Lung microvascular endothelial cell (primary cell): ENCODE results near the gene STAT4. TPM values are rescaled to one million over a fixed set of nuclear protein-coding genes. Genes with fewer than 3 reads are reported as not detected.

Source experiments
- DNase-seq, 2 donors: peaks; one replicate each; pipeline versions ENCODE4 v3.0.0 to v3.0.0-alpha.2; 2010; ENCODE audit warnings: low read depth in 2 of 2
- total RNA-seq: library from RNA; depleted of rRNA; stranded (reverse); fragments of >200 nt; gene quantifications from 2 replicates; pipeline ENCODE4 v1.2.1, GENCODE V29; 2014

STAT4 gene
- total RNA-seq, 1 donor from 2014 or later = 0.40 TPM

DNA sequence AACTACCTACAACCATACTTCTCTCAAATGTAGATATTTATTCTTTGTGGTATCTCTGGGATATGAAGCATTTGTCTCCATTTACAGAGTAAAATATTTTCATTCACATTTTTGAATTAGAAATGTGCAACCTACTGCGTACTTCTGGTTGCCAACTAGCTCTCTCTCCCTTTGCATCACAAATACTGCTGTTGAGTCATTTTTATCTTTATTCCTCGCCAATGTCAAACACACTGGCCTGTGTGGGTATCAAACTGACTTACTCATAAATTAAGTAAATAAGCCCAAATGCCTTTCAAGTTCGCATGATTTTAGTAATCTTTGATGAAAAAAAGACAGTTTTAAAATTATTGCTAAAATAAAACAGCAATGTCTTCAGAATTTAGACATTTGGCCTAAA is 67.3 kb downstream of the STAT4 start:
- no peak for DNase-seq

DNA sequence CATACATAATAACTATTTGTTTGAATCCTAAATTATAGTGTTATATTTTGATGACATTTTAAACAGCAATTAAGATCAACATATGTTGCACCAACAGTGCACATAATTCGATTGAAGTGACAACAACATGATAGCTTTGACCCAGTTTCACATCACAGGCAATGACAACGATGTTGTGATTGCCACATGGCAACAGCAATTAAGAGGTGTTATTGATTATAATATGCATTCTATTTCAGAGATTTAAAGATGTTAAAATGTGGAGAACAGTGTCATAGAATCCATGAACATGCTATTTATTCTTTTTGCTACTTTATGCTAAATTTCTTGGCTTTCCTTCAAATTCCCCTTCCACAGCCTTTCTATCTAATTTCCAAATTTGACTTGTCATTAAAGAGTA is 68.5 kb downstream of the STAT4 start:
- DNase-seq = no peak

DNA sequence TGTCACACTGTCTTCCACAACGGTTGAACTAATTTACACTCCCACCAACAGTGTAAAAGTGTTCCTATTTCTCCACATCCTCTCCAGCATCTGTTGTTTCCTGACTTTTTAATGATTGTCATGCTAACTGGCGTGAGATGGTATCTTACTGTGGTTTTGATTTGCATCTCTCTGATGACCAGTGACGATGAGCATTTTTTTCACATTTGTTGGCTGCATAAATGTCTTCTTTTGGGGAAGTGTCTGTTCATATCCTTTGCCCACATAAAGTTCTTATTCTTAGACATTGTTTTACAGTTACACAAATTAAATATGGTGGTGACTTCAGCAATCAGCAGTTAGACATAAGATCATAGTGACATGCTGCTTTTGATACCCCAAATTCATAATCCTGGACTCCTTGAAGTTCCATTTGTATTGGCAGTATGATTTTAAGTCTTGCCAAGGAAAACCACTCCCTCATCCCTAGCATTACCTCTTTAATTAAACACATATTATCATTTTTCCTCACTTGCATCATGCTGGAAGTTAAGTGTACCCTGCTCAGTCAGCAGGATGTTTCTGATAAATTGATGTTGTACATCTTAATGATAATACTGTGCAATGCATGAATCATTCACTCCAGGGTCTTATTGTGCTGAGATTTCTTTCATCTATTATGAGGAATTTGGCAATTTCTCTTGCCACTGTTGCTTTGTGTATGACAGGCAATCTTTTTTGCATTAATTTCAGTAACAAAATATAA is 69.2 kb downstream of the STAT4 start:
- no peak for DNase-seq

DNA sequence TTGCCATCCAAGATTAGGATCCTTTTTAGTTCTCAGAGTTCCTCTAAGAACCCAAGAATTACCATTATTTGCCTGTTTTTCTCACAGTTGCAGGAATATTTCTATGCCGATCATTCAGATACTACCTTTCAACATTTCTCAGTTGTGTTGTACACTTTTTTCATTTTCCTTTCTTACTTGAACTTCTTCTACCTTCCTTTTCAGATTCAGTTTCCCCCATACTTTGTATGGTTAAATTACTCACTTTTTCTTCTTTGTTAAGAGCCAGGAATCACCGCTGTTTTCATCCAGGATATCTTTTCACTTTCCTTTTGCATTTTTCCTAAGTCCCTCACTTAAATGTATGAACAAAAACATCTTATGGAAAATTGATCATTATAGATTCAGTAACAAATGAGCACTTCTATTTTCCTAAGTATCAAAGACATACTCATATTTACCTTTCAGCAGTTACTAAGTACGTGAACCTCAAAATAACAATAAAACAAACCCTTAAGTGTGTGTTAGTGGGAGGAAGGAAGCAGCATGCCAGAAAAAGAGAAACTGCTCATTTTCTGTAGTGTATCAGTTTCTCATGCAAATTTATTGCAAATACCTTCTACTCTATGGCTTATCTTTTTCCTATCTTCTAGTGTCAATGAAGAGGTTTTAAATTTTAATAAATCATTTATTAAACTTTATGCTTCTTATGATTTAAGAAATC is 72.5 kb downstream of the STAT4 start:
- no peak for DNase-seq

DNA sequence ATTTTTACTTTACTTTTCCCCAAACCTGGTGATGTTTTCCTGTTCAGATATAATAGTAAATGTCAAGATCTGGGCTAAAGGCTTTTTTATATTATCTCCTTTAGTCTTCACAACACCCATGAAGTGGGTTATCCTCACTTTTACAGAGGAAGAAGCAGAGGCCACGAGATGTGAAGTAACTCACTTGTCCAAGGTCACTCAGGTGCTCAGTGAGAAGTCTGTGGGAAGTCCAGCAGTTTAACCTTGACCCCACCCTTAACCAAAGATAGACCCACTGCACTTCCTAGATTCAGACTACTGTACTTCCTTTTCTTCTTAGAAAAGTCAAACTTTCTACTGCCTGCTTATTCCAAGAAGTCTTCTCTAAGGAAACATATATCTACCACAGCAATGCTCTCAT is 80.5 kb downstream of the STAT4 start:
- no peak for DNase-seq

DNA sequence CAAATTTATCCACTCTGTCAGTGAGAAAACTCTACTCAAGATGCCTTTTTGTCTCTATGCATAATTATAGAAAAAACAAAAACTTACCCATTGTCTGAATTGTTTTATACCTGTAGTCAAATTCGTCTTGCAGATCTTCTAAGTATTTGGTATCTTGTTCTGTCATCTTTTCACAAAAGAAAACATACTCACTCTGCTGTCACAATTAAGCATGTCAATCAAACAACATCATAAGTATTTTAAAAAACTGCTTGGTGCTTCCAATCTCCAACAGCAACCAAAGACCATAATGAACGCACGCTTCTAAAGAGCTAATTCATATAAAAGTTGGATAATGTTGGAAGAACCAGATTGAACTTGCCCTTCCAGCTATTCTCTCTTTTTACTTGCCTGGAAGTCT is 81.2 kb downstream of the STAT4 start:
- no peak for DNase-seq

DNA sequence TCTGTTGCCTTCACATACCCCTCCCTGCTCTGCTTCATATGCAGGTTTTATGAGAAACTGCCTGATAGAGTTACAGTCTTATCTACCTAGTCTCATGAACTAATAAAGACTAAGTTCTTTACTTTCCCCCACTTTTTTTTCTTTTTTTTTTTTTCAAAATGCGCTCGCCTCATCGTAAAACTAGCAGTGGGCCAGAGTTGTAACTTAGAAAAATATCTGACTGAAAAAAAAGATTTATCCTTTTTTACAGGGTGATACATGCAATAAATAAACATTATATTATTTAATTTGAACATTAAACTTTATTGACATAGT is 83.9 kb downstream of the STAT4 start:
- no peak for DNase-seq

DNA sequence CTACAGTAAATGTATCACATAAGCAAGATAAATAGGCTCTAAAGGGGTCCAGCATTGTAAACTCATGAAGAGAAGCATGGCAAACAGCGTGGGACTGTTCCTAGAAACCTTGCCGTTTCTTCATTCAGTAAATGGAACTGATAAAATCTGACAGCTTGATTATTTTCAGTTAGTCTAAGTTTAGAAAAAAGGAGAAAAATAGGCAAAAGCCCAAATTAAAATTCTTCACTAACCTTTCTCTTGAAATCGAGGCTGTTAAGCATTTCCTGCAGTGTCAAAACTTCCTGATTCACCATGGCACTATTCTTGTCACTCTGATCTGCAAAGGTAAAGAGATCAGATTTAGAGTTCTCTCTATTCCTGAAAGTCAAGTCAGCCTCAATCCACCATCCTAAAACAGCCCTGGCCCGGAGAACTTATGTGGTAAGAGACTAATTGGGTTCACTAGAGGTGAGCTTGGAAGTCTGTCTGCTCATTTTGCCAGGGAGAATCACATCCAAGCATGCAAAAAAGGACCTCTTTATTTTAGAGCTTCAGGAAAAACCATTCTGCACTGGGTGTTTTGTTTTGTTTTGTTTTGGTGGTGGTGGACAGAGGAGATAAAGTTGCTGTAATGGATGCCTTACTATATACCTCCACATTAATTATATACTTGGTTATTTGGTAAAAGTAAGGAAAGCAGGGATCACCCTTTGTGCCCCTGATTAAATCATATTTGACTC is 84.4 kb downstream of the STAT4 start:
- no peak for DNase-seq

DNA sequence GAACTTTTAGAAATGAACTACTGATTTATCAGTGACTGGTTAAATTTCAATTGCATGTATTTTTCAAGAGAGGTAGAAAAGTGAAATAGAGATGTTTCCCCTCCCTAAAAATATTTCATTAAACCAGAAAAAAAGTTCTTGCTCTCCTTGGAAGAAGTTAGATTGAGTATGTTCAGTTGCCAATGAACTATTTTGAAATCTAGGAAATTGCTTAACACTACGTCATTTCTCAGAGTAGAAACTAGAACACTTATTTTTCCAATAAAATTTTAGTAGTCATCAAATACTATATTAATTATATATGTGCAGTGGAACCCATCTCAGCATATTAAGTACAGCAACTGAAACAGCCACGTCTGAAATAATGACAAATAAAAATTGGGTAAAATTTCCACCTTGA is 85.0 kb downstream of the STAT4 start:
- DNase-seq = no peak

DNA sequence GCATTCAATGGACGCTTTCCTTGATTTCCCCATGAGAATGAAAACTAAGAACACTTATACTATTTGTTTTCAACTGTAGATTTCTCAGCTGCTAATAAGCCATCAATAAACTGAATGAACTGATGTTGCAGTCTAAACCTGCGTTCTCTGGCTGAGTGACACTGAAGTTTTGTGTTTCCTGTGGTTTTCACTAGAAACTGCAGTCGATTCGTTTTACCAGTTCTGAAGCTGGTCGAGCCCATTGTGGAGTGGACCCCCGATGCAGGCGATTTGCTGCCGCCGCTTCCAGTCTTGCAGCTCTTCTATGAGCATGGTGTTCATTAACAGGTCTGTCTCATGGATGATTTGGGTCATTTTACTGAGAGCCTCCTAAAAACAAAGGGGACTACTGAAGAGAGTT is 86.2 kb downstream of the STAT4 start:
- DNase-seq = no peak

DNA sequence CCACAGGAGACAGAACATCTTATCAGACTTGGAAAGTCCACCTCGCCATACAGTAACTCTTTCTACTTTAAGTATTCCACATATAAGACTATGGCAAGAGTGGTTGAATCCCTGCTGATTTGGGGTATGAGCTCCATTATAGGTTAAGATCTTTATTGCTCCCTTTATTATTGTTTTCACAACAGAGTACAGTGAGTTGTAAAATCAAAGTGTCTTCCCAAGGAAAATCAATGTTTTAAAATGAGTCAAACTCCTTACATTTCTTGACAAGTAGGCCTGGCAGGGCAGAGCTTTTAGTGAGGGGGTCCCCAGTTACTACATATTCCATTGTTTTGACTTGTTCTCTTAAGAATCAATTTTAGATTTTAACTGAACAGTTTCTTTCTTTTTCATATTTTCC is 87.2 kb downstream of the STAT4 start:
- DNase-seq = no peak

DNA sequence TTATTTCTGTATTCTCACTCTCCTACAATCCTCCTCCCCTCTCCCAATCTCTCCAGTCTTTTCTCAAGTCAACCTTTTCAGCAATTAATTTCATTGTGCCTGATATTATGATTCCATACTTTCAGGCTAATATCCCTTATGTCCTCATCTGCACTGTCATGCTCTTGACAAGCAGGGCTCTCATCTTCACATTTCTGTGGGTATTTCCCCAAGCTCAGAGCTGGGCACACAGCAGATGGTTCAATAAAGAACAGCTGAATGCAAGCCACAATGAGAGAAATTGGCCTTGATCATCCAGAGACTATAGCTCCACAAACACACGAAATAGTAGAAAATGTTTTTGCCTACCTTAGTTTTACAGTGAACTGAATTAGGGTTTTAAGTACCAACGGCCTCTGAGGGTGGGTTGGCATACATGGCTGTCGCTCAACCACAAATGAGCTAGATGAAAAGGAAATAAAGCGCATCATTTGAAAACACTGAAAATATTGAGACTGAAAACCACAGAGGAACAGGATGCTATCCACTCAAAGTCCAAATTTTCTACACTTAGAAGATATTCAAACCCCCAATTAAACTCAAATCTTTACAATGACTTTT is 89.3 kb downstream of the STAT4 start:
- no peak for DNase-seq

DNA sequence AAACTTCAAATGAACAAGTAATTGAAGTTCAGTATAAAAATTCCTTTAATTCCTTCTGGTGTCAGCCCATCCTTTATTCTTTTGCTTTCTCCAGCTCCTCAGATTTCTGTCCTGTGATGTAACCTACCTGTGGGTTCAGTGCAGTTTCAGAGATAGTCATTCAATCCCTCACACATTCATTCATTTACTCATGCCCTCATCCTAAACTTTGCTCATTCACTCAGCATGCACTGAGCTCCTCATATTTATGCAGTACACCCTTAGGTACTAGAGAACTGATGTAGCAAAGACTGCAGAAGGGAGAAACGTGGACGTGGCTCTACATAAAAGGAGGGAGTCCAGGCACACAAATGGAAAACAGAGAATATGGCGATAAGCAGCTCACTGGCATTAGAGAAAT is 91.5 kb downstream of the STAT4 start:
- DNase-seq = no peak

DNA sequence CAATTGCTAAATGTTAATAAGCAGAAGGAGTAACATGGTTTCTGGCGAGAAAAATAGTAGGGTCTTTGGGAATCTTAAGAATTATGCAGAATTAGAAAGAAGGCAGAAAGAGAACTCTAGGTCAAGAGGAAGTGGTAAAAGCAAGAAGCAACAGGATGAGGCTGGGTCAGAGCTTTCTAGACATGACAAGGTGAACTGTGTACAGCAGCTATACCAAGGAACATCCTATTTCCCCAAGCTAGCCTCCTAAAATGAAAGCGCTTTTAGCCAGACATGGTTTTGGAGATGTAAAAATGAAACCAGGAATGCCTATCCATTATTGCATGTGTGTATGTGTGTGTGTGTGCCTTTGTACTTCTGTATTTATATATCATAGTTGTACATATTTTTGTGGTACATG is 94.6 kb downstream of the STAT4 start:
- no peak for DNase-seq

DNA sequence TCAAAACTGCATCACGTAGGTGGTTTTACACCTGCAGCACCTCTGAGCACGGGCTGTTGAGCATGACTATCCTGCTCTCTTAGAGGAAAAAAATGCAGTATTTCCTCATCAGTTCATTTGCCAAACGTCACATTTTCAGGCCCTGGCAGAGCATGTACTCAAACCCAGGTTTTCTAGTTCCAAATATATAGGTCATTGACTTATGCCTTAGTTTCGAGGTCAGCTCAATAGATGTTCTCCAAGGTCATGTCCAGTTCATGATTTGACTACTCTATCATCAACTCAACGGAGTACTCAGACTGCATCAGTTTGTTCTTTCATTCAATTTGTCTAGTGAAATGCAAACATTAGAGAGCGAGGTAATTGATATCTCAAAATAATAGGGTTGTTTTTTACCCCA is 97.5 kb downstream of the STAT4 start:
- no peak for DNase-seq

DNA sequence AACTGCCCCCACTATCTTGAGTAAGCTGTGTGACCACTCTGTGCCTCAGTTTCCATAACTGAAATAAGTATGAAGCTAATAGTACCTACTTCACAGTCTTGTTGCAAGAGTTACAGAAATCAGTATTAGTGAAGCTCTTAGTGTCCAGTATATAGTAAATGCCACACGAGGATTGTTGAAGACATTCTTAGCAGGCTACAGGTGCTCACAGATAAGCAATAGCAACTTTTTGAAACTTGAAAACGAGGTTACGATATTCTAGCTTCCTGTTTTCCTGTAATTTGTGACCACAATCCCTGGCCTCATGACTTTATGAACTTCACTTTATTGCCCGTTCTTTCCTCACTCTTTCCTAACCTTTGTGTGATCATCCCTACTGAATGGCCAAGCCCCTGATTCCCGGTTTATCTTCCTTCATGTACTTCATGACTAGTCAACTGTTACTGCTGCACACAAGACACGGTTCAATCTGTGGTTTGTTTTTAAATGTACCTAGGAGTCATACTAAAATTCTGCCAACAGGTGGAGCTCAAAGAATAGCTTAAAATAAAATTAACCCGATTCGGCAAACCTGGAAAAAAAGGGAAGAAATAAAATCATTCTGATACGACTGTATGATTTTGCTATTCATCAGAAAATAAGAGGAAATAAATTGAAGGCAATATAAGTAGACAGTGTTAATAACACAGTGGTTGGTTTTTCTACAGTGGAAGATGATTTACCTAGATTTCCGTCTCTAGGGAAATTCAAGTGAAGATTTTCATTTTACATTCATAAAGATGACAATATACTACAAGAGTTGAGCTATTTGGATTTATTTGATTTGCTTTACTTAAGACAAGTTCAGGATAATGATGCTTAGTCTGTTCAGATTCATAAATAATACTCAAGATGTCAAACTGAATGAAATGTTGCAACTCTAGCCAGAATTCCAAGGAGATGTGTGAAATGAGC is 98.7 kb downstream of the STAT4 start:
- DNase-seq = peak; percentile 52 to 72

DNA sequence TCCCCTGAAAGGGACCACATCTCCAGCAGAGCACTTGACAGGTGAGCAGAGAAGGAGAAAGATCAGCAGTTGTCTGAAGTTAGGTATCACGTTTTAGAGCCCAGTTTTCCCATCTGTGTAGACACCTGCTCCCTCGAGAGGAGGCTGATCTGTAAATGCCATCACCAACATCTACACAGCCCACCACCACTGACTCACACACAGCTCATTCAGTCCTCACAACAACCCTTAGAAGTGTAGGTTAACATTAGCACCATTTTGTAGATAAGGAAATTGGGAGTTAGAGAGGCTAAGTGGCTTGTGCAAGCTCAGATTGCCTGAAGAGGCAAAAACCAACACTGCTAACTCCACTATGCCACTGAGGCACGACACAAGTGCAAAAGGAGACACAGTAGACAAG is 99.6 kb downstream of the STAT4 start:
- DNase-seq = no peak

DNA sequence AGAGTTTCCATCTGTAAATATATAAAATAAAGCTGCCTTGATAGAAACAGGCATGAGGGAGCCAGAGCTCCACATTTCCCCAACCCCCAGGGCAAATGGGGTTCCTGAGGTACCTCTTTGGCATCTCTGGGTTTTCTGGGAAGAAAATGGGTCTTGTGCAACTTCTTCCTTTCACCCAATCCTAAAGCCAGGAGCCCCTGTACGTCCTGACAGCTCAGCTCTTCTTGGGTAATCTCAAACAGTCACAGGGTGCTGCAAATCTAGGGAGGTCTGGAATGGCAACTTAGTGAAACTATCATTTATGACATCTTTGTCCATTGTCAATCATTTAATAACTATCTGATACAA is 100.2 kb downstream of the STAT4 start:
- DNase-seq = no peak

DNA sequence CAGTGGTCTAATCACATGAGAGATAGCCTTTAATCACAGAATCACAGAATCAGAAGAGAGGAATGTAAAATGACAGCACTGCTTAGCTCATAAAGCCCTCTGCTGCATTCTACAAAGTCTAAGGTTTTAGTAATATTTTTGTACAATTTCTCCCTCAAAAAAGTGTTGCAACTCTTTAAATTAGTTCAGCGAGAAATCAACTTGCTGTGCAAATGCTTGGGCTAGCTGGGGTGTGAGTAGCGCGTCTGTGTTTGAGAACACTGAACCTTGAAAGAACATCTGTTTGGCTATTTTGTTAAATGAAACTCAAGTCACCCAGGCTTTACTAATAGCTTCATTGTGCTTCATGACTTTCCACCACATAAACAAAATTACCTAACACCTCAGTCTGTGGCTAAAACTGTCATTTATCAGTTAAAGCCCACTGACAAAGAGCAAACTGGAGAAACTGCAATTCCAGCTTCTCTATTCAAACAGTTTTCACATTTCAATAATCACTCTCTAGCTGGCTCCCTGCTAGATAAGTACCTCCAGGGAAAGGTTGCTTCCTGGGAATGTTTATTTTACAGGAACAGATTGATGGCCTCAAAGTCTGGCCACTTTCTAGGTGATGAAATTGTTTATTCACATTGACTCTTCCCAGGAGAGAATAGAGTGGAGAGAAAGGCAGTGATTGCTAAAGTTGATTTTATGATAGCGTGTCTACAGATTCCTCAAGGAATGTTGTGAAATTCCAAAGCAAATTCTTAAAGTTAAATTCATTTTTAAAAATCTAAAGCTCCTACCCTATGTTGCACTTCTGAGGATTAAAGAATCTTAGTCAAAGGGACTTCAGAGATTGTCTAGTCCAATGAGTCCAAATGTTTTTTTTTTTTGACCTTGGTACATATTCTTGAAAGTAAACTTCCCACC is 100.8 kb downstream of the STAT4 start:
- peak in 1 of 2 donors; percentile 40 for DNase-seq

DNA sequence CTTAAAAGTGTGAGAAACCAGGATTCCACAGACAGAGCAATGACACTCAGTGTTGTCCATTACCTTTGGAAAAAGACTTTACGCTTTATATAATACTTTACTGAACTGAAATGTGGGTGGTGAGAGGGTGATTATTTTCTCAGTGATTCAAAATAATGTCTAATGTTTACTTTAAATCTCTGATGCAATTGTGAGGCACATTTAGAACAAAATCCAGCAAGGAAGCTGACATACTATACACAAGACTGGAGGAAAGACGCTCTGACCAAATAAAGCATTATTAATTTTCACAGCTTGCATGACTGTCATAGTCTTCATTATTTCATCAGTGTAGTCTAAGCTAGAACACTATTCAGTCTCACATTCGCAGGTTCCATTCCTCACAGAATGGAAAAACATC is 102.7 kb downstream of the STAT4 start:
- no peak for DNase-seq
